ENCODE data around the gene ARHGAP23.
"Not testable (repeated sequence)": the region's sequence is repeated elsewhere in the genome, so short reads cannot be mapped to it uniquely, and the experiment has no call there.

ARHGAP23 gene

GRCh38 chr17:38464251-38464722 is 36.0 kb downstream of the ARHGAP23 start:
- no peak overlapping the region for H3K27ac Mint-ChIP-seq
- H3K4me3 Mint-ChIP-seq: no peak overlapping the region
- H3K27me3 Mint-ChIP-seq: peaks cover 15 to 20% of the 10 kb centered on the region in 2 donors
- DNase-seq (no peak), ATAC-seq (replicated peaks) (no peak)
- no peaks in the 10 kb centered on the region for H3K36me3 Mint-ChIP-seq (ENCODE audit: insufficient read depth)
- H3K9me3 Mint-ChIP-seq: no peaks in the 10 kb centered on the region
- H3K4me1 Mint-ChIP-seq (ENCODE audit: low read depth in 2 of 2): no peaks in the 10 kb centered on the region

- H3K9me3 Mint-ChIP-seq: no peaks in the 10 kb centered on the region
- no peaks in the 10 kb centered on the region for H3K4me1 Mint-ChIP-seq (ENCODE audit: low read depth in 2 of 2)
- peaks cover 16 to 21% of the 10 kb centered on the region in 2 donors for H3K27me3 Mint-ChIP-seq
- DNase-seq (no peak), ATAC-seq (replicated peaks) (no peak)
- no peak overlapping the region for H3K27ac Mint-ChIP-seq
- no peak overlapping the region for H3K4me3 Mint-ChIP-seq
- H3K36me3 Mint-ChIP-seq (ENCODE audit: insufficient read depth): no peaks in the 10 kb centered on the region
These were observed 36.6 kb downstream of the ARHGAP23 start for GRCh38 chr17:38464723-38465390.

- Mint-ChIP-seq H3K27ac (no peak overlapping the region), H3K9me3 (no peaks in the 10 kb centered on the region), H3K36me3 (ENCODE audit: insufficient read depth) (no peaks in the 10 kb centered on the region), H3K4me1 (ENCODE audit: low read depth in 2 of 2) (no peaks in the 10 kb centered on the region), H3K27me3 (peaks cover 14 to 26% of the 10 kb centered on the region in 2 donors), H3K4me3 (no peak overlapping the region)
- DNase-seq (no peak), ATAC-seq (replicated peaks) (no peak)
These were observed 37.4 kb downstream of the ARHGAP23 start for GRCh38 chr17:38465391-38466345.

- Mint-ChIP-seq H3K27me3 (peaks cover 8 to 26% of the 10 kb centered on the region in 2 donors), H3K4me1 (ENCODE audit: low read depth in 2 of 2) (no peaks in the 10 kb centered on the region), H3K4me3 (no peak overlapping the region), H3K36me3 (ENCODE audit: insufficient read depth) (no peaks in the 10 kb centered on the region), H3K27ac (no peak overlapping the region), H3K9me3 (no peaks in the 10 kb centered on the region)
- no peak for DNase-seq
- no peak for ATAC-seq (replicated peaks)
These were observed 38.4 kb downstream of the ARHGAP23 start for GRCh38 chr17:38466346-38467315.

GRCh38 chr17:38467491-38467890 is 39.2 kb downstream of the ARHGAP23 start:
- Mint-ChIP-seq H3K4me1 (ENCODE audit: low read depth in 2 of 2) (no peaks in the 10 kb centered on the region), H3K4me3 (no peak overlapping the region), H3K27ac (no peak overlapping the region), H3K36me3 (ENCODE audit: insufficient read depth) (no peaks in the 10 kb centered on the region), H3K9me3 (no peaks in the 10 kb centered on the region), H3K27me3 (peaks cover 8 to 26% of the 10 kb centered on the region in 2 donors)
- ATAC-seq (replicated peaks) (no peak), DNase-seq (no peak)

DNA sequence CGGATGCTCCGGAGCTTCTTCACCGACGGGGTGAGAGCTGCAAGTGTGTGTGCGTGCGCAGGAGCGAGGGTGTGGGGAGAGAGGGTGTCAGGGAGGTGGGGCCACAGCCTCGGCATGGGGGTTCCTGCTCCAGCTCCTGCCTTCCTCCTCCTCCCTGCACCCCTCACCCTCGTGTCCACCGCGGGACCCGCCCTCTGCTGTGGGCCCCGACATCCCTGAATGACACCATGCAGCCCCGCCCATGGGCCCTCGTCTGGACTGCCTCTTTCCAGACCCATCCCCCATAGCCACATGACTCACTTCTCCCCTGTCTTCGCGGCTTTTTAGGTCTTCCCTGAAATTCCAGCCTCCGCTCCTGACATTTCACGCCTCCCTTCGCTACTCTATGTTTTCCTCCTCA is 41.6 kb downstream of the ARHGAP23 start:
- H3K36me3 Mint-ChIP-seq (ENCODE audit: insufficient read depth): no peaks in the 10 kb centered on the region
- no peak overlapping the region for H3K4me3 Mint-ChIP-seq
- H3K9me3 Mint-ChIP-seq: no peaks in the 10 kb centered on the region
- H3K27ac Mint-ChIP-seq: no peak overlapping the region
- H3K27me3 Mint-ChIP-seq: peaks cover 12 to 17% of the 10 kb centered on the region in 2 donors
- DNase-seq: no peak
- no peaks in the 10 kb centered on the region for H3K4me1 Mint-ChIP-seq (ENCODE audit: low read depth in 2 of 2)
- no peak for ATAC-seq (replicated peaks)

DNA sequence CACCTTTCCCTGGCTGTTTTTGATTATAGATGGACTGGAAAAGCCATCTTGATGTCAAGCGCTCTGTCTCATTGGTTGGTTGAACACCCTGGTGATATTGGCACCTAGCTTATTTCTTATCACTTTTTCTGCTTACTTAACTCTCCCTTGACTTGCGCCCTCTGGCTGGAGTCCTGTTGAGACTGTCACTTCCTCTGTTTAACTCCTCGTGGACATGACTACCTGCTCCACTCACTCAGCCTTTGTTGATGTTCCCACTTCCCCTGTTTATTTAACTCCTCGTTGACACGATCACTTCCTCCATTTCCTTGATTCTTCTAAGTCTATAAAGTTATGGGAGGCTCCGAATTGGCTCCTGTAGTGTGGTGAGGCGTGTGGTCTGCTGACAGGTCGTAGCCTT is 43.0 kb downstream of the ARHGAP23 start:
- DNase-seq; H3K4me1 Mint-ChIP-seq (ENCODE audit: low read depth in 2 of 2); H3K9me3 Mint-ChIP-seq; H3K36me3 Mint-ChIP-seq (ENCODE audit: insufficient read depth); H3K27ac Mint-ChIP-seq; H3K4me3 Mint-ChIP-seq; ATAC-seq (replicated peaks): not testable (repeated sequence)
- peaks cover 12 to 17% of the 10 kb centered on the region in 2 donors for H3K27me3 Mint-ChIP-seq

DNA sequence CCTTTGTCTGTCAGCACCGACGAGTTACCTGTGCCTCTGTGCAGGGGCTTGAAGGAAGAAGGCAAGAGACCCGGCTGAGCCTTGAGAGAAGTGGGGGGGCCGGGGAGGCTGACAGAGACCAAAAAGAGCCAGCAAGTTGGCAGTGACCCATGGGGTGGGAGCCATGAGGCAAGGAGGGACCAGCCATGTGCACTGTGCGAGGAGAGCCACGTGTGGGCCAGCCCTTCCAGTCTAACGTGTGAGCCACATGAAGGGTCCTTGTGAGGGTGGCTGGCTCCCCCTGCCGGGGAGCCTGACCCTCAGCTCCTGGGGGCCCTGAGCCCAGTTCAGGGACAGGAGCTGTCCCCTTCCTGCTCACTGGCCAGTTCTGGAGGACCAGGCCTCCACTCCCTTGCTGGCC is 46.4 kb downstream of the ARHGAP23 start:
- H3K9me3 Mint-ChIP-seq: not testable (repeated sequence)

DNA sequence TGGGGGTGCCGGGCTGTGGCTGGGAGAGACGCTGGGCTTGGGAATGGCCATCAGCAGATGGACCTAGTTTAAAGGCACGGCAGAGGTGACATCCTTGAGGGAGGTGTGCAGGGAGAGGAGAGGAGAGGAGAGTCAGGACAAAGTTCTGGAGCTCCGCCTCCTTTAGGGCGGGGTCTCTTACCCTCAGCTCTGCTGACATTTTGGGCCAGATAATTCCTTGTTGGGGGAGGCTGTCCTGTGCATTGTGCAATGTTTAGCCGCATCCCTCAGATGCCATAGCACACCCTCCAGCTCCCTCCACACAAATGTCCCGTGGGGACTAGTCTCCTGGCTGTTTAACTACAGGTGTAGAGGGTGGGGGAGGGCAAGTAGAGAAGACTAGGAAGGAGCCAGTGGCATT is 48.3 kb downstream of the ARHGAP23 start:
- ATAC-seq (replicated peaks): no peak
- H3K36me3 Mint-ChIP-seq (ENCODE audit: insufficient read depth): no peaks in the 10 kb centered on the region
- no peak overlapping the region for H3K4me3 Mint-ChIP-seq
- H3K27ac Mint-ChIP-seq: no peak overlapping the region
- no peak for DNase-seq
- peaks cover 0 to 17% of the 10 kb centered on the region in 2 donors for H3K27me3 Mint-ChIP-seq
- H3K9me3 Mint-ChIP-seq: no peaks in the 10 kb centered on the region
- H3K4me1 Mint-ChIP-seq (ENCODE audit: low read depth in 2 of 2): no peaks in the 10 kb centered on the region

More for the DNA sequence above, 46.4 kb downstream of the ARHGAP23 start:
- H3K27ac Mint-ChIP-seq; DNase-seq; H3K4me3 Mint-ChIP-seq; H3K36me3 Mint-ChIP-seq (ENCODE audit: insufficient read depth); H3K4me1 Mint-ChIP-seq (ENCODE audit: low read depth in 2 of 2); ATAC-seq (replicated peaks): not testable (repeated sequence)
- H3K27me3 Mint-ChIP-seq: peaks cover 6 to 25% of the 10 kb centered on the region in 2 donors

- H3K36me3 Mint-ChIP-seq (ENCODE audit: insufficient read depth); H3K4me3 Mint-ChIP-seq; H3K27ac Mint-ChIP-seq; H3K4me1 Mint-ChIP-seq (ENCODE audit: low read depth in 2 of 2); DNase-seq; H3K9me3 Mint-ChIP-seq; ATAC-seq (replicated peaks): not testable (repeated sequence)
- H3K27me3 Mint-ChIP-seq: peaks cover 0 to 17% of the 10 kb centered on the region in 2 donors
These were observed 49.2 kb downstream of the ARHGAP23 start for GRCh38 chr17:38477417-38477816.

DNA sequence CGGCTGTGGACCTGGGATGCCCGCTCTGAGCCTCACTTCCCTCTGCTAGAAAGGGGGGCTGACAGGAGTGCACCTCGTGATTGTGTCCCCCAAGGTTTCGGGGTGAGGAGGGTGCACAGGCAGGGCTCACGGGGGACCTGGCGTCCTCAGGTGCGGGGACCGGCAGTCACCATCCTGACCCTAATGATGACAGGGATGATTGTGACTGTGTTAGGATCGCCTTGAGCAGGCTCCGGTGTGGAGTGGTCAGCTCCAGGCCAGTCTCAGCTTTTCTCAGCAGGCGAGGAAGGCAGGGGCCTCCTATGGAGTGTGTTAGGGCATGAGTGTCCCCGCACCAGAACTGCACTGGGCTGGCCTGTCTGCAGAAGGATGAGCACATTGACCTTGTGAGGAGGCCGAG is 49.7 kb downstream of the ARHGAP23 start:
- not testable (repeated sequence) for H3K9me3 Mint-ChIP-seq; H3K27ac Mint-ChIP-seq; ATAC-seq (replicated peaks); H3K36me3 Mint-ChIP-seq (ENCODE audit: insufficient read depth); DNase-seq; H3K4me1 Mint-ChIP-seq (ENCODE audit: low read depth in 2 of 2); H3K4me3 Mint-ChIP-seq
- peaks cover 0 to 17% of the 10 kb centered on the region in 2 donors for H3K27me3 Mint-ChIP-seq

DNA sequence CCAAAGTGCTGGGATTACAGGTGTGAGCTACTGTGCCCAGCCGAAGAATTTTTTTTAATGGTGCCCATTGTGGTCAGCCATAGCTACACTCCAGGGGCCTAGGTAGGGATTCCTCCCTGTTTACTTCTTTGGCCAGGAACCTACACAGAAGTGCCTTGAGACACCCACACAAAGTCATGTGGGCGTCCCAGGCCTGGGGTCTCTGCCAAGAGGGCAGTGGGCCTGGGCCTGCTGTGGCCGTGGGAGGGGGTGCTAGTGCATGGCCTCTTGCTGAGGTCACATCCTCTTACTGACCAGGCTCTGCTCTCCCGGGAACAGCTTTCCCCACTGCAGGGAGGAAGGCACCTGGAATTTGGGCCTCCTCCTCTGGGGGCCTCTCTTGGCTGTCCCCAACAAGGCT is 50.4 kb downstream of the ARHGAP23 start:
- H3K36me3 Mint-ChIP-seq (ENCODE audit: insufficient read depth); H3K4me1 Mint-ChIP-seq (ENCODE audit: low read depth in 2 of 2); H3K27ac Mint-ChIP-seq; ATAC-seq (replicated peaks); H3K4me3 Mint-ChIP-seq; H3K9me3 Mint-ChIP-seq; DNase-seq: not testable (repeated sequence)
- peaks cover 0 to 22% of the 10 kb centered on the region in 2 donors for H3K27me3 Mint-ChIP-seq
